HL-60/S4 treated with retinoic acid at 250 ng/mL for 4 days and 3 days (cell line): Measurements from ENCODE around the gene YPEL3.

ENCODE experiments used
- in situ Hi-C: fragments of 300-500 bp; cut with MboI; formaldehyde crosslinking; loops from 2 replicates; pipeline ENCODE4 v1.7.0; 2022; ENCODE audit warnings: low sequenced_read_pairs

Gene YPEL3

DNA sequence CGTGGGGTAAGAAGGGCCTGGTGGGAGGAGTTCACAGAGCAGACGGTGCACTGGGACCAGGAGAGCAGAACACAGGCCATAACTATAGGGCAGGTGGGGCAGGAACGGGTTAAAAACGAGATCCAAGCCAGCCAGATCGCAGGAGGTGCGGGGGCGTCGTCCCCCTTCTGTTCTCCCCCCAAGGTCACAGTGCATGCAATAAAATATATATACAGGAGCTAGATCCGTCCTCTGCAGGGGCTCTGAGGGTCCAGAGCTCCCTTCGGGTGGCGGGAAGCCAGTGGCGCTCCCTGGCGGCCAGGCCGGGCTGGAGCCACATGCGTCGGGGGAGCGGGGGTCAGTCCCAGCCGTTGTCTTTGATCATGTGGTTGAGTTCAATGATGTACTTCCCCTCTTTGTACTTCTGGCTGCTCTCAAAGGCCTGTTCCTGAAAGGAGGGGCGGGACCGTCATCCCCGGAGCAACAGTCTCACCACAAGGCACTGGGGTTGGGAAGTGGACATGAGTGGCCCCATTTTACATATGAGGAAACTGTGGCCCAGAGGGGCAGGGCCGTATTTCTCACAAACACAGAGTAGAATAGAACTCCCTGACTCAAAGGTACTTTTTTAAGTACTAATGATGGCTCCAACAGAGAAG is 3.5 kb downstream of the YPEL3 start:
- in situ Hi-C loops = no loop called here

DNA sequence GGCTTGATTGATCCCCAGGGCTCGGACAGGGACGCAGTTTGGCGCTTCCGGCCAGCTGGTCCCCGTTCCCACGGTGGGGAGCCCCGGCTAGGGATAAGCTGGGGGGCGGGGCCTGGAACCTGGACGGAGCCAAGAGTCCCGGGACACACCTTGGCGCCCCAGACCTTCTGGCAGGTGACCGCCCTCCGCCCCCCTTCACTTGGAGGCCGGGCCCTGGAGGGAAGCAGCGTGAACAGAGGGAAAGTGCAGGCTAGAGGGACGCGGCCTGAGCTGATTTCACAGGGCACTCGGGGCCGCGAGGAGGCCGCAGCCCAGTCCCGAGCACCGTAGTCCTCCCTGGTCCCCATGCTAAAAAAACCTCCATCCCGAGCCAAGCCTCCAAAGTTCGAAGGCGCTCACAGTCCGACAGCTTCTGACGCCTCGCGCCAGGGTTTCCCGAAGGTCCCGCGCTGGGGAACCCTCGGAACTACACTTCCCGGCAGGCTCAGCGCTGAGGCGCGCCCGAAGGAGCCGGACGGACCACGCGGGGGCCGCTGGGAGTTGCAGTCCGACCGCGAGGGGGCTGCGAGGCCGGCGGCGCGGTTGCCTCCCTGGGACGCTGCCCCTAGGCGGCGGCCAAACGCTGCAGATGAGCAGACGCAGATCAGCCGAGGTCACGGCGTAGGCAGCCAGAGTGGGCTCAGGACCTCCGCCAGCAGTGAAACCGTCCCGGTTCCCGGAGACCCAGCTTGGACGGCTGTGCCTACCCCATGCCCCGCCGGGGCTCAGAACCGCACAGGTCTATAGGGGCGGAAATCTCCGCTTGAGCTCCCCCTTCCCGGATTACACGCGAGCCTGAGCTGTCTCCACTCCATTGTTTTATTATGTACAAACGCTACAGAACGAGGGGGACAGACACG is 4.3 kb downstream of the YPEL3 start, which contains the start of gene TBX6:
TSS of gene TBX6 (minus strand) at position 451 of the 899 bp plus-strand sequence. CDS start 731 bp downstream, outside the sequence.
- in situ Hi-C loops = no loop called here

DNA sequence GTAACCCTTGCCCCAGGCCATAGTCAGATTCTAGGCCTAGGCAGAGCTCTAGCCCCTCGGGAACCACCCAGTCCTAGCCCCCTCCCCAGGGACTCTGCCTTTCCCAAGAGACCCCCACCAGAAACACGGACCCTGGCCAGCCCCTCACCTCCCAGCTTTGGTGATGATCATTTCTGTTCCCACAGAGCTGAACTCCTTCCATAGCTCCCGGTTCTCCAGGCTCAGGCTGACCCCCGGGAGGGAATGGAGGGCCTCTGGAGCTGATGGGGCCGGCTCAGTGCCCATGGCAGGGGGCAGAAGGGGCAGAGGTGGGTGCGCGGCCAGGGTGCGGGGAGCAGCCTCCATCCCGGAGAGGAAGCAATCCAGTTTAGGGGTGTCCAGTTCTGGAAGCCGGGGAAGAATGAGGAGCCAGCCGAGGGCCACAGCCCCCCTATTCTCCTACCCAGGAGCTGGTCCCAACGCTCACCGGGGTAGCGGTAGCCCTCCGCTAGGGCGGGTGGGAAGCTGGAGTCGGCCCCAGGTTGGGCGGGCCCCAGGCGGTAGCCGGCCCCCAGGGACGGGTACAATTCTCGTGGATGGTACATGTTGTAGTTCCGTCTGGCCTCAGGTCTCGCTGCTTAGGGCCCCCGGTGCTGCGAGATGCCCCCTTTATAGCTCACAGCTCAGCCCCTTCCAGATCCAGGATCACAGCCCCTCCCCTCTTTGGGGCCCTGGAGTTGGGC is 5.2 kb downstream of the YPEL3 start:
- in situ Hi-C loops = no loop called here

GRCh38 chr16:30088832-30089624 is 7.0 kb downstream of the YPEL3 start:
- in situ Hi-C loops = no loop called here

DNA sequence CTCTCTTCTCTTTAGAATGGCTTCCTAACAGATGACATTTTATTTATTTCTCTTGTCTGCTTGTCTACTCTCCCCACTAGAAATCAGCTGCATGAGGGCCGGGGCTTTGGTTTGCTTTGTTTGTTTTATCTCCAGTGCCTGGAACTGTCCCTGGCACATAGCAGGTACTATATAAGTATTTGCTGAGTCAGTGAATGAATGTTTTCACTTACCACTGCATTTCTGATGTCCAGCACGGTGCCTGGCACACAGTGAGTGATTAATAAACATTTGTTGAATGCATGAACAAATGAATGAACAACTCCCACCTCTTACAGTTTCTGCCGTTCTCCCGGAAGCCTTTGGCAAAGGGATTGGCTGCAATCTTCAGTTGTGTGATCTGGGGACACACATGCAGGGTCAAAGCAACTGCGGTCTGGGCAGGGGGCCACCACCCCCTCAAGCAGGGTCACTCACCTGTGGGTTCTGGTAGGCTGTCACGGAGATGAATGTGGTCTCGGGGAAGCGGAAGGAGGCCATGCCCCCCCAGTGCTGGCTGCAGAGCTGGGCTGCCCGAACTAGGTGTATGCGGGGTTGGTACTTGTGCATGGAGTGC is 7.7 kb downstream of the YPEL3 start:
- in situ Hi-C loops = no loop called here

- in situ Hi-C loops = no loop called here
Observed at GRCh38 chr16:30087181-30087898, 8.7 kb downstream of the YPEL3 start.

GRCh38 chr16:30086291-30087140 is 9.5 kb downstream of the YPEL3 start:
- in situ Hi-C loops = no loop called here

- in situ Hi-C loops = no loop called here
Observed at GRCh38 chr16:30085820-30086219, 10.2 kb downstream of the YPEL3 start.

GRCh38 chr16:30085247-30085646 is 10.8 kb downstream of the YPEL3 start:
- in situ Hi-C loops = no loop called here

- in situ Hi-C loops = no loop called here
Observed at GRCh38 chr16:30084816-30085159, 11.2 kb downstream of the YPEL3 start.

DNA sequence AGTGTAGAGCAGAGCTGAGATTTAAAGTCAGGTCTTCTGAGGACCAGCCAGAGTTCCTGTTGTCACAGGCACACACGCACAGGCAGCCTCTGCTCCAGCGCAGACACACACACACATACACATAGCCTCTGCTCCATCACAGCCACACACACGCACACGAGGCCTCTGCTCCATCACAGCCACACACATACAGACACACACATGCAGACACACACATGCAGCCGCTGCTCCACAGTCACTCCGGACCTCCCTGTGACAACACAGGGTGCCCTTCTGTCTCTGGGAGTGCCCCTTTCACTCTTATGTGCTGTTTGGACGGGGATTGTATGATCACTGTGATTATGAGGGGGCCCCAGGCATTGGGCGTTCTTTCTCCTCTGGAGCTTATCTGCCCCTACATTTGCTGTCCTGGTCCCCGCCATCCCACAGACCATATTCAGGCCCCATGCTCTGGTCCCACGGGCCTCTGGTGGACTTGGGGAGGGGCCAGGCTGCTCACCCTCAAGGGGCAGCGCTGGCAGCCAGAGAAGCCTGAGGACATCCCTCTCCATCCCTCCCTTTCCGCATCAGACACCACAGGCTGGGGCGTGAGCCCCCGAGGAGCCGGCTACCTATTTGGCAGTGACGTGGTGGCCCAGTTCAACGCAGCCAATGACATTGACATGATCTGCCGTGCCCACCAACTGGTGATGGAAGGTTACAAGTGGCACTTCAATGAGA is 11.8 kb downstream of the YPEL3 start:
- in situ Hi-C loops = no loop called here

DNA sequence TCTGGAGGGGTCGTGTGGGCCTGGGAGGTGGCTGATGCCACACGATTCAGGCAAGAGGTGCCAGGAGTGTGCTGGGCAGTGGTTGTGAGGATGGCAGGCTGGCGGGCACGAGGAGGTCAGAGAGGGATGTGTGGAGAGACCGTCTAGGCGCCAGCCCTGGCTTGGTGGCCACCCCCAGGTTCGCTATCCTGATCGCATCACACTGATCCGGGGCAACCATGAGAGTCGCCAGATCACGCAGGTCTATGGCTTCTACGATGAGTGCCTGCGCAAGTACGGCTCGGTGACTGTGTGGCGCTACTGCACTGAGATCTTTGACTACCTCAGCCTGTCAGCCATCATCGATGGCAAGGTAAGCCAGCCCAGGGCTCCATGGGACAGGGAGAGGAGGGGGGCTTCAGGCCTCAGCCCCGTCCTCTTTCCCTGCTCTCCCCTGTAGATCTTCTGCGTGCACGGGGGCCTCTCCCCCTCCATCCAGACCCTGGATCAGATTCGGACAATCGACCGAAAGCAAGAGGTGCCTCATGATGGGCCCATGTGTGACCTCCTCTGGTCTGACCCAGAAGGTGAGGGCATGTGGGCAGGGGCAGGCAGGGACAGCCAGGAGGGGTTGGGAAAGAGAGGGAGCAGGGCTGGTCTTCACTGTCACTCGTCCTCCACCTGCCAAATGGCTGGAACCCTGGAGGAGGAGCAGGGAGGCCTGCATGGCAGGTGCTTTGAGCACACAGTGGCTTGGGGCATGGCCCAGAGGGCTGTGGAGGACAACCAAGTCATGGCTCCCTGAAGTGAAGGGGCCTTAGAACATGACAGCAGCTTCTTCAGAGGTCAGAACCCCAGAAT is 12.6 kb downstream of the YPEL3 start:
- in situ Hi-C loops = no loop called here

DNA sequence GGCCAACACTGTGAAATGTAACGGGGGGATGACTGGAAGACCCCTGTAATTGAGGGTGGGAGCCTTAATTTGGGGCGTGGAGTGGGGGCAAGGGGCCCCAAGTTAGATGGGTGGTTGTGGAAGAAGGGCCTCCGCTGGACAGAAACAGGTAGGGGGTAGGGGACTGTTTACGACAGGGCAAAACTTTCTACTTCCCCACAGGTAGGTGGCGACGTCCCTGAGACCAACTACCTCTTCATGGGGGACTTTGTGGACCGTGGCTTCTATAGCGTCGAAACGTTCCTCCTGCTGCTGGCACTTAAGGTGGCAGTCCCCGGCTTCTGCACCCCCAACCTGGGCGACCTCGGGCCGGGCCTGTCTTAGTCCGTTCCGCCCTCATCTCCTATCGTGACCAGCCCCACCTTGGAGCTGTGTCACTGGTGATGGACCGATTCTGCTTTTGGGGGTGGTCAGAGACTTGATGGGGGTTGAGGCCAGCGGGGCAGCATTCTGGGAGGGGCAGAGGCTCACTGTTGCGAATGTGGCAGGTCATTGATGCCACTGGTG is 13.4 kb downstream of the YPEL3 start:
- in situ Hi-C loops = no loop called here

DNA sequence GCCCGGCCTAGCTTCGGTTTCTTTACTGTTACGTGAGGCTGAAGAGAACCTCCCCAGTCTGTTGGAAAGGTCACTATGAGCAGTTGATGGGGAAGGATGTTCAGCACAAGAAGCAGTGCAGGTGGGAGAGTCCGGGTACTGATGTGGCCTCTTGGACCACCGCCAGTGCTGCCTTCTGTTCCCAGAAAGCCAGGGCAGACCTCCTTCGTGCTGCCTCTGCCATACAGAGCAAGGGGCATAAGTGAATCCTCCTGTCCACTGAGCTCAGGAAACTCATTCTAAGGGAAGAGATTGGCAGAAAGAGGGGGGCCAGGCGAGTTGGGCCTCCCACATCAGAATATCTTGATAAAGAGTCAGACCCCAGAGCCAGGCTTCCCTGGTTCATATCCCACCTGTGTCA is 16.5 kb downstream of the YPEL3 start:
- in situ Hi-C loops = no loop called here

GRCh38 chr16:30078744-30079143 is 17.3 kb downstream of the YPEL3 start:
- in situ Hi-C loops = no loop called here

GRCh38 chr16:30077656-30078055 is 18.4 kb downstream of the YPEL3 start:
- in situ Hi-C loops = no loop called here

DNA sequence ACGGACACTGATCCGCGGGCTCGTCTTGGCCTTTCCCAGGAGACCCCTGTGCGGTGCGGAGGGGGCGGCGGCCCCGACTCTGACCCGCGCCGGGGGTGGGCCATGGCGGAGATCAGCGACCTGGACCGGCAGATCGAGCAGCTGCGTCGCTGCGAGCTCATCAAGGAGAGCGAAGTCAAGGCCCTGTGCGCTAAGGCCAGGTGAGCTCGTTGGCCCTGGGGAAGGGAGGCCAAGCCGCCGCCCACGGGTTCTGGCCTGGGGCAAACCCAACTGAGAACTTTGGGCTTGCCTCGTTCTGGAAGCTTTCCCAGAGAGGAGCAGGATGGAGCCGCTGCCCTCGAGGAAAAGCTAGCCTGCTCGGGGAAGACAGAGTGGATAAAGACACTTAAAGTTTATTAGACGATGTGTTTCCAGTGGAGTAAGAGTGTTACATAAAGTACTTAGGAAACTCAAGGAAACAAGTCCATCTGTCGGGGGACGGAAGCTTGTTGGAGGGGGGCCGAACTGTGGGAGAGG is 19.7 kb downstream of the YPEL3 start:
- in situ Hi-C loops = no loop called here
